Adrenal gland (tissue), 12 donors: Measurements from ENCODE around the gene MBL2. TPM values are rescaled to one million over a fixed set of nuclear protein-coding genes. Genes with fewer than 3 reads are reported as not detected.

Experiments used
- DNase-seq, 7 donors: peaks; one replicate each; pipeline ENCODE4 v3.0.0-alpha.2; 2019 to 2020
- H3K27ac ChIP-seq, 5 donors: fragments of 200-600 bp; sonication (generic) in 4 of 5; 1 replicate in 3 of 5; 2 replicates in 2 of 5; pipeline versions ENCODE4 v1.5.1 to v1.8.0; 2016 to 2020; ENCODE audit warnings: mild to moderate bottlenecking in 1 of 5
- H3K27me3 ChIP-seq: fragments of 200-600 bp; 2 replicates; pipeline ENCODE4 v1.8.0; 2021
- H3K36me3 ChIP-seq, 2 donors: fragments of 200-600 bp; replicated peaks in 1 of 2; 1 replicate in 1 of 2; 2 replicates in 1 of 2; pipeline versions ENCODE4 v1.5.1 to v1.8.0; 2018 to 2022
- H3K4me1 ChIP-seq, 2 donors: fragments of 200-600 bp; replicated peaks in 1 of 2; 1 replicate in 1 of 2; 2 replicates in 1 of 2; pipeline versions ENCODE4 v1.5.1 to v1.8.0; 2018 to 2021
- H3K4me3 ChIP-seq, 4 donors: fragments of 200-600 bp; sonication (generic) in 3 of 4; one replicate each; pipeline ENCODE4 v1.5.1; 2016 to 2018
- H3K9me3 ChIP-seq, 3 donors: fragments of 200-600 bp; sonication (generic) in 1 of 3; replicated peaks in 1 of 3; 1 replicate in 2 of 3; 2 replicates in 1 of 3; pipeline versions ENCODE4 v1.5.1 to v1.8.0; 2016 to 2021
- CTCF ChIP-seq, 6 experiments: fragments of 450-650 bp in 4 of 6; fragments of 200-600 bp in 2 of 6; sonication (generic) in 1 of 6; IDR thresholded peaks; 1 replicate in 5 of 6; 2 replicates in 1 of 6; pipeline versions ENCODE4 v1.5.1 to v1.8.0; 2016 to 2021; ENCODE audit warnings: antibody characterized with exemption in 6 of 6, mild to moderate bottlenecking in 2 of 6, moderate library complexity in 1 of 6
- POLR2A ChIP-seq, 2 donors: fragments of 450-650 bp; IDR thresholded peaks; one replicate each; pipeline ENCODE4 v1.6.1; 2017; ENCODE audit warnings: antibody characterized with exemption in 2 of 2, mild to moderate bottlenecking in 2 of 2, moderate library complexity in 1 of 2
- WGBS, 4 donors: extraction: QIAGEN DNeasy Blood & Tissue Kit in 2 of 4; methylation state at CpG; one replicate each; pipeline versions ENCODE4 v1.1.5 to v1.1.7; 2013 to 2017; 5-methylcytosine and 5-hydroxymethylcytosine counted together
- intact Hi-C, 2 donors: fragments of 100-400 bp; cut with DNase I; formaldehyde crosslinking; loops; one replicate each; pipeline versions ENCODE4 v1.14.1 to v1.15.0; 2022 to 2023
- polyA plus RNA-seq, 3 donors: library from polyadenylated mRNA; stranded (reverse); fragments of 200-250 nt in 2 of 3; fragments of 350-450 nt in 1 of 3; fragmentation: Illumina TruSeq in 1 of 3; extraction: RNeasy Lipid Tissue Mini Kit (QIAGEN cat#74804) in 1 of 3; gene quantifications; one replicate each; pipeline ENCODE4 v1.2.3, GENCODE V29; 2013 to 2014
- total RNA-seq, 9 donors: library from RNA; depleted of rRNA in 4 of 9; stranded (reverse); fragments of >200 nt in 4 of 9; fragments of 120-200 nt in 1 of 9; fragmentation: NEBNext Ultra II Directional in 1 of 9; extraction: Animal tissue kit (Norgen Biotek cat#: 25700) in 1 of 9; gene quantifications; one replicate each; pipeline versions ENCODE4 v1.1.0 to v1.2.4, GENCODE V29; 2013 to 2023
- donor health status: healthy with polysubstance abuse.
- donor health status: Bipolar disorder and iron deficiency.
- donor health status: DM: yes; HTN: yes; CAD: no.
- donor health status: DM: no; HTN: no; CAD: no.
- donor health status: DM: no; HTN: no; CAD: no.
- donor health status: DM: yes; HTN: yes; CAD: no.

Gene MBL2
- total and polyA plus RNA-seq, 12 donors, result 0.04 to 3.7 (median 0.07) TPM; not detected in 8

- Histone ChIP-seq H3K4me3 (no peak overlapping the region), H3K36me3 (no peaks in the 10 kb centered on the region), H3K4me1 (no peaks in the 10 kb centered on the region), H3K27ac (no peak overlapping the region), H3K9me3 (no peaks in the 10 kb centered on the region), H3K27me3 (no peaks in the 10 kb centered on the region)
- no peak for TF ChIP-seq POLR2A (IDR thresholded peaks at IDR 0.05)
- TF ChIP-seq CTCF (IDR thresholded peaks at IDR 0.05), result no peak
- intact Hi-C loops, result no loop called here
- DNase-seq, result no peak
Measured at GRCh38 chr10:52782554-52782953, 10.0 kb upstream of the MBL2 start.

GRCh38 chr10:52780391-52781155 is 8.0 kb upstream of the MBL2 start:
- Histone ChIP-seq H3K27me3 (no peaks in the 10 kb centered on the region), H3K4me3 (no peak overlapping the region), H3K27ac (no peak overlapping the region), H3K4me1 (no peaks in the 10 kb centered on the region), H3K9me3 (no peaks in the 10 kb centered on the region), H3K36me3 (no peaks in the 10 kb centered on the region)
- TF ChIP-seq POLR2A (IDR thresholded peaks at IDR 0.05) (no peak), CTCF (IDR thresholded peaks at IDR 0.05) (peak in 1 of 6 experiments; percentile 2)
- WGBS, 4 donors, result 30 to 46% (median 34%) methylated on average over 6 of the region's 6 CpGs
- no peak for DNase-seq
- intact Hi-C loops, result no loop called here

GRCh38 chr10:52779541-52780390 is 7.2 kb upstream of the MBL2 start:
- Histone ChIP-seq H3K27me3 (no peaks in the 10 kb centered on the region), H3K27ac (no peak overlapping the region), H3K36me3 (no peaks in the 10 kb centered on the region), H3K9me3 (no peaks in the 10 kb centered on the region), H3K4me1 (no peaks in the 10 kb centered on the region), H3K4me3 (no peak overlapping the region)
- 61 to 65% (median 64%) methylated on average over 13 of the region's 13 CpGs for WGBS, 4 donors
- intact Hi-C loops, result loop anchor here in 1 of 2 donors (5.0 kb wide), 1 partner anchor 37 kb away; no protein-coding TSS in a partner anchor
- TF ChIP-seq POLR2A (IDR thresholded peaks at IDR 0.05), result no peak
- peak; percentile 77 to 93 (median 88) for TF ChIP-seq CTCF (IDR thresholded peaks at IDR 0.05)
- DNase-seq, result peak; percentile 56 to 83 (median 67)
